B cell (primary cell): ENCODE data around the gene CYP4F2.

Experiments used
- EZH2 ChIP-seq: IDR thresholded peaks from 2 replicates; pipeline ENCODE4 v1.6.1; 2012; ENCODE audit warnings: borderline replicate concordance, low read depth, mild to moderate bottlenecking, moderate library complexity, low read length; ENCODE audit not compliant: insufficient read depth, poor library complexity, severe bottlenecking
- TF ChIP-seq, protein P1 (sequence below): fragments of 200-600 bp; IDR thresholded peaks from one replicate; pipeline ENCODE4 v1.8.0; 2022; ENCODE audit warnings: antibody characterized with exemption, mild to moderate bottlenecking

- TF ChIP-seq, protein P1, sequence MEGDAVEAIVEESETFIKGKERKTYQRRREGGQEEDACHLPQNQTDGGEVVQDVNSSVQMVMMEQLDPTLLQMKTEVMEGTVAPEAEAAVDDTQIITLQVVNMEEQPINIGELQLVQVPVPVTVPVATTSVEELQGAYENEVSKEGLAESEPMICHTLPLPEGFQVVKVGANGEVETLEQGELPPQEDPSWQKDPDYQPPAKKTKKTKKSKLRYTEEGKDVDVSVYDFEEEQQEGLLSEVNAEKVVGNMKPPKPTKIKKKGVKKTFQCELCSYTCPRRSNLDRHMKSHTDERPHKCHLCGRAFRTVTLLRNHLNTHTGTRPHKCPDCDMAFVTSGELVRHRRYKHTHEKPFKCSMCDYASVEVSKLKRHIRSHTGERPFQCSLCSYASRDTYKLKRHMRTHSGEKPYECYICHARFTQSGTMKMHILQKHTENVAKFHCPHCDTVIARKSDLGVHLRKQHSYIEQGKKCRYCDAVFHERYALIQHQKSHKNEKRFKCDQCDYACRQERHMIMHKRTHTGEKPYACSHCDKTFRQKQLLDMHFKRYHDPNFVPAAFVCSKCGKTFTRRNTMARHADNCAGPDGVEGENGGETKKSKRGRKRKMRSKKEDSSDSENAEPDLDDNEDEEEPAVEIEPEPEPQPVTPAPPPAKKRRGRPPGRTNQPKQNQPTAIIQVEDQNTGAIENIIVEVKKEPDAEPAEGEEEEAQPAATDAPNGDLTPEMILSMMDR, result no peak
- TF ChIP-seq EZH2, result no peak
Measured at GRCh38 chr19:15911599-15912235, 13.8 kb upstream of the CYP4F2 start.
